HG02840 (cell line): ENCODE data around the gene FILIP1.

Experiments used
- ATAC-seq: cut with Tn5 transposase; IDR thresholded peaks from one replicate; pipeline ENCODE4 v1.9.1; 2021; ENCODE audit warnings: mild to moderate bottlenecking, moderate library complexity, moderate number of reproducible peaks; ENCODE audit not compliant: unreplicated experiment, low FRiP score

Gene FILIP1

GRCh38 chr6:75493400-75494064 lies at the start of gene FILIP1:
FILIP1 (minus strand) TSS chr6:75493800; CDS start chr6:75414972, 78,828 bp downstream.
- ATAC-seq, result no peak

GRCh38 chr6:75543311-75543710 lies 49.7 kb upstream of the FILIP1 start:
- ATAC-seq, result no peak

- ATAC-seq, result no peak
These were observed 45.5 kb upstream of the FILIP1 start for GRCh38 chr6:75539136-75539535.

- no peak for ATAC-seq
These were observed 38.9 kb upstream of the FILIP1 start for GRCh38 chr6:75532521-75532920.

GRCh38 chr6:75531174-75531573 lies 37.6 kb upstream of the FILIP1 start:
- ATAC-seq, result no peak

- ATAC-seq, result no peak
These were observed 37.1 kb upstream of the FILIP1 start for GRCh38 chr6:75530696-75531095.

- no peak for ATAC-seq
These were observed 34.8 kb upstream of the FILIP1 start for GRCh38 chr6:75528423-75528822.

GRCh38 chr6:75526502-75527127 lies 33.0 kb upstream of the FILIP1 start:
- no peak for ATAC-seq

- no peak for ATAC-seq
These were observed 32.1 kb upstream of the FILIP1 start for GRCh38 chr6:75525682-75526081.

- ATAC-seq, result no peak
These were observed 30.8 kb upstream of the FILIP1 start for GRCh38 chr6:75524322-75524972.

- ATAC-seq, result no peak
These were observed 23.2 kb upstream of the FILIP1 start for GRCh38 chr6:75516757-75517156.

- ATAC-seq, result no peak
These were observed 19.0 kb upstream of the FILIP1 start for GRCh38 chr6:75512591-75512990.

- no peak for ATAC-seq
These were observed 11.8 kb upstream of the FILIP1 start for GRCh38 chr6:75505424-75505823.

- ATAC-seq, result no peak
These were observed 11.0 kb upstream of the FILIP1 start for GRCh38 chr6:75504465-75505222.

GRCh38 chr6:75503291-75503690 lies 9.7 kb upstream of the FILIP1 start:
- ATAC-seq, result no peak

- ATAC-seq, result no peak
These were observed 9.3 kb upstream of the FILIP1 start for GRCh38 chr6:75502884-75503283.

- ATAC-seq, result no peak
These were observed 8.2 kb upstream of the FILIP1 start for GRCh38 chr6:75501756-75502155.

GRCh38 chr6:75499640-75500039 lies 6.0 kb upstream of the FILIP1 start:
- ATAC-seq, result no peak

GRCh38 chr6:75498862-75499261 lies 5.3 kb upstream of the FILIP1 start:
- ATAC-seq, result no peak

GRCh38 chr6:75497994-75498393 lies 4.4 kb upstream of the FILIP1 start:
- ATAC-seq, result no peak

- no peak for ATAC-seq
These were observed 1.4 kb upstream of the FILIP1 start for GRCh38 chr6:75495011-75495410.
